Measurements from ENCODE around the gene RPL29. TPM values are rescaled to one million over a fixed set of nuclear protein-coding genes. Genes with fewer than 3 reads are reported as not detected.

Gene RPL29
- total and polyA plus RNA-seq, 2 of the 8 experiments (the other 6 are each of a cell fraction or from before 2014, with no cell fraction given) = 1,467 to 2,660 TPM

- H3K9ac ChIP-seq (replicated peaks in 1 of 4; ENCODE audit: extremely low read depth in 1 of 4, low read depth in 3 of 4, low read length in 3 of 4) = no peak overlapping the region
- H3K4ac ChIP-seq (replicated peaks; ENCODE audit: insufficient read length, low read depth, low read length) = no peak overlapping the region
- no peak overlapping the region for H2BK20ac ChIP-seq (ENCODE audit: low read length)
- H2BK15ac ChIP-seq (ENCODE audit: low read length) = no peak overlapping the region
- FAIRE-seq (no peak), DNase-seq (ENCODE audit: low read depth in 1 of 2, low spot score in 2 of 2) (no peak)
- no peak overlapping the region for H2AFZ ChIP-seq (ENCODE audit: low read length)
- no peak overlapping the region for H2BK120ac ChIP-seq (replicated peaks; ENCODE audit: low read depth, low read length)
- CTCF ChIA-PET (ENCODE audit: partially characterized antibody) = interaction anchor here (0.6 to 24.7 kb wide), 8 partner anchors 8 to 106 kb away, joined by 3 to 984 read pairs (median 6); partner anchors contain the start of gene DUSP7
- no peak overlapping the region for H3K27ac ChIP-seq (ENCODE audit: low read depth, low read length)
- no peak overlapping the region for H3K56ac ChIP-seq (replicated peaks; ENCODE audit: insufficient read length, low read depth, low read length)
- no peak overlapping the region for H3K23ac ChIP-seq (ENCODE audit: insufficient read length)
- no peak overlapping the region for H4K8ac ChIP-seq (ENCODE audit: extremely low read depth, insufficient read depth, low read length)
- H3K36me3 ChIP-seq (ENCODE audit: control insufficient read depth in 2 of 4, insufficient read depth in 4 of 4, low read length in 3 of 4) = no peaks in the 10 kb centered on the region
- no peaks in the 10 kb centered on the region for H3K79me2 ChIP-seq (ENCODE audit: control insufficient read depth in 1 of 2, insufficient read depth in 2 of 2, low read length in 2 of 2)
- no peaks in the 10 kb centered on the region for H3K27me3 ChIP-seq (replicated peaks in 1 of 4; ENCODE audit: control insufficient read depth in 3 of 4, extremely low read depth in 1 of 4, insufficient read depth in 3 of 4, low read length in 3 of 4)
- H2BK5ac ChIP-seq (ENCODE audit: low read depth, low read length) = no peak overlapping the region
- peaks cover 1% of the 10 kb centered on the region; the same call in 1 of the 2 replicates for H3K23me2 ChIP-seq (ENCODE audit: low read depth, low read length)
- H3K18ac ChIP-seq (ENCODE audit: extremely low read depth, low read length) = no peak overlapping the region
- H3K79me1 ChIP-seq (ENCODE audit: low read depth, low read length) = no peaks in the 10 kb centered on the region
- H4K91ac ChIP-seq (replicated peaks; ENCODE audit: insufficient read length, low read length) = no peak overlapping the region
- H3K14ac ChIP-seq (ENCODE audit: insufficient read length) = no peak overlapping the region
- H3K4me1 ChIP-seq (replicated peaks in 1 of 4; ENCODE audit: control insufficient read depth in 3 of 4, insufficient read depth in 4 of 4, low read length in 3 of 4) = no peaks in the 10 kb centered on the region; a peak in 1 of 7 replicates
- H2AK5ac ChIP-seq (ENCODE audit: low read depth, low read length) = no peak overlapping the region
- H3K4me3 ChIP-seq (ENCODE audit: extremely low read depth in 1 of 4, insufficient read depth in 2 of 4, low read depth in 3 of 4, low read length in 4 of 4) = no peak overlapping the region
- no peak overlapping the region for H4K5ac ChIP-seq (ENCODE audit: insufficient read length, low read depth, low read length)
- POLR2A ChIA-PET (ENCODE audit: partially characterized antibody) = no interaction called here
- 93% methylated on average over 11 of the region's 11 CpGs; no CpG with 5 or more reads in 1 of the 2 experiments for WGBS, 2 experiments (ENCODE audit: extremely low coverage in 1 of 2, insufficient coverage in 1 of 2, insufficient read length in 1 of 2, insufficient replicate concordance in 2 of 2, low coverage in 1 of 2, low lambda C conversion rate in 2 of 2, missing lambda C conversion rate in 1 of 2)
- no peaks in the 10 kb centered on the region for H3K9me3 ChIP-seq (ENCODE audit: insufficient read depth in 2 of 2, low read depth in 1 of 2, low read length in 1 of 2)
- no peak overlapping the region for H3K4me2 ChIP-seq (ENCODE audit: insufficient read depth in 1 of 2, low read depth in 2 of 2, low read length in 2 of 2)
- no peaks in the 10 kb centered on the region for H4K20me1 ChIP-seq (replicated peaks in 1 of 2; ENCODE audit: control insufficient read depth in 1 of 2, insufficient read depth in 2 of 2, low read length in 2 of 2)
- no peak overlapping the region for H2BK12ac ChIP-seq (ENCODE audit: low read depth, low read length)
- TF ChIP-seq KDM5A (IDR thresholded peaks at IDR 0.05; ENCODE audit: low read length) = no peak
- no peak for TF ChIP-seq GABPA (IDR thresholded peaks at IDR 0.05; ENCODE audit: borderline replicate concordance, insufficient read depth, low read length)
- TF ChIP-seq, protein P1, sequence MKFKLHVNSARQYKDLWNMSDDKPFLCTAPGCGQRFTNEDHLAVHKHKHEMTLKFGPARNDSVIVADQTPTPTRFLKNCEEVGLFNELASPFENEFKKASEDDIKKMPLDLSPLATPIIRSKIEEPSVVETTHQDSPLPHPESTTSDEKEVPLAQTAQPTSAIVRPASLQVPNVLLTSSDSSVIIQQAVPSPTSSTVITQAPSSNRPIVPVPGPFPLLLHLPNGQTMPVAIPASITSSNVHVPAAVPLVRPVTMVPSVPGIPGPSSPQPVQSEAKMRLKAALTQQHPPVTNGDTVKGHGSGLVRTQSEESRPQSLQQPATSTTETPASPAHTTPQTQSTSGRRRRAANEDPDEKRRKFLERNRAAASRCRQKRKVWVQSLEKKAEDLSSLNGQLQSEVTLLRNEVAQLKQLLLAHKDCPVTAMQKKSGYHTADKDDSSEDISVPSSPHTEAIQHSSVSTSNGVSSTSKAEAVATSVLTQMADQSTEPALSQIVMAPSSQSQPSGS (IDR thresholded peaks at IDR 0.05; ENCODE audit: low read length) = no peak
- TF ChIP-seq TBP (IDR thresholded peaks at IDR 0.05; ENCODE audit: low read depth, low read length) = no peak
- TF ChIP-seq HDAC2 (IDR thresholded peaks at IDR 0.05; ENCODE audit: borderline replicate concordance in 1 of 2, low read depth in 2 of 2, low read length in 2 of 2) = no peak
- TF ChIP-seq CHD2 (IDR thresholded peaks at IDR 0.05; ENCODE audit: low read length) = no peak
- no peak for TF ChIP-seq ZNF274 (IDR thresholded peaks at IDR 0.05; ENCODE audit: borderline replicate concordance, extremely low read depth, low read length)
- TF ChIP-seq POU5F1 (IDR thresholded peaks at IDR 0.05; ENCODE audit: low read depth, low read length) = no peak
- TF ChIP-seq TEAD4 (IDR thresholded peaks at IDR 0.05; ENCODE audit: low read depth, low read length) = no peak
- no peak for TF ChIP-seq PHF8 (conservative IDR thresholded peaks at IDR 0.05; ENCODE audit: low read depth, low read length)
These were observed 21.9 kb upstream of the RPL29 start for GRCh38 chr3:52017586-52017985.
